Hypothalamus (tissue), 51 donors: ENCODE results near the gene FGF9.

Source experiments
- DNase-seq, 51 donors: peaks; one replicate each; lab custom pipeline; 2025; lab: John Stamatoyannopoulos, UW

The FGF9 gene

DNA sequence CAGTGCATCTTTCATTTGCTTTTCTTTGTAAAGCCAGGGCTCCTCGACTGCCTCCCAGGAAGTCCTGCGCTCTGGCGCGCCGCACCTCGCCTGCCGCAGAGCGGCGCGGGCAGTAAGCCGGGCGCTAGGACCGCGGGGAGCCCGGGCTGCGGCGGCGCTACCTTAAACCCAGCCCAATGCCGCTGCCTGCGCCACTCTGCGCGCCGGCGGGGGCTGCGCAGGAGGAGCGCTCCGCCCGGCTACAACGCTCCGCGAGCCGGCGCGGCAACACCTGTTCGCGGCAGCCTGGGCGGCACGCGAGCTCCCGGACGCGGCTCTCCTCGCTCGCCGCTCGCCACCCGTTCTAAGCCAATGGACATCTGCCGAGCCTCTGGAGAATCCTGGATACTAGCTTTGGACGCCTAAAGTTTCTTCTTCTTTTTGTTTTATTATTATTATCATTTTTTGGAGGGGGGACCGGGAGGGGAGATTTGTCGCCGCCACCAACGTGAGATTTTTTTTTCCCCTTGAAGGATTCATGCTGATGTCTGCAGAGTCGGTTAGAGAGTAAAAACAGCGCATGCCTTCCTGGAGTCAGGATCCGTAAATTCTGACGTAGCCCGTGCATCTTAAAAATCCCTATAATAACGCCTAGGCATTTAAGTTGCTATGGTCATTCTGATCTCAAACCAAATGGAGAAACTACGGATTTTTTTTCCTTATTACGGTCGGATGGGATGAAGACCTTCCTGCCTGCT is at the start of gene FGF9:
FGF9 (plus strand) TSS at position 191 of the 737 bp plus-strand sequence. CDS start 840 bp downstream, outside the sequence.
- DNase-seq, result peak in 39 of 51 donors; percentile 10 to 77 (median 44)

DNA sequence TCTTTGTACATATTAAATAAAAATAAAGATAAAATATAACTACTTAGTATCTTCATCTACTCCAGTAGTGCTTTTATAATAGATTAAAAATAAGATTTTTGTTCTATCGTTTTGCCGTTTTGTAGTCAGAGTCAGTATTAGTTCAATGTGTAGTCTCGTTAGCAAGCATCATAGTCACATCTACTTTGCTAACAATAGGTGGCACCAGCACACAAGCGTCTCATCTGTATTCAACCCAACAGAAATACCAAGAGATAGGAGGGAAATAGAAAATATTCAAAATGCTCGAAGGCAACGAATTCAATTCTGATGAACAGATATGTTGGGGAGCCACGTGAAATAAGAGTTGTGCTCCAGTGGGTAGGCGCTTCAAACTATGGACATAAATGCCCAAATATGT is 45.5 kb upstream of the FGF9 start:
- peak in 2 of 51 donors; percentile 4 to 6 for DNase-seq

DNA sequence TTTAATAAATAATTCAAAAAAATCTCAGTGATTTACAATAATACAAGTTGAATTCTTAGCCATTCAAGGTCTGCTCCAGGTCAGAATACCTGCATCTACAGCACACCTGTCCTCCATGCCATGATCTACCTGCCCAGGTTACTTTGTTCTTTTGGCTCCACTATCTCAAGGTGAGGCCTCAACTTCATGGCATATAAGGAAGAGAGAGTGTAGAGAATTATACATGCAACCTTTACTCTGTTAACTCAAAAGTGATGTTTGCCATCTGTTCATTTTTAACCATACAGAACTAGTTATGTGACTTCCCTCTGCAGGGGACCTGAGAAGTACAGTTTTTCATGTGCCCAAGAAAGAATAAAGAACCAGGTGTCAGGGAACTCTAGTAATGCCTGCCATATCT is 38.7 kb upstream of the FGF9 start:
- no peak for DNase-seq

DNA sequence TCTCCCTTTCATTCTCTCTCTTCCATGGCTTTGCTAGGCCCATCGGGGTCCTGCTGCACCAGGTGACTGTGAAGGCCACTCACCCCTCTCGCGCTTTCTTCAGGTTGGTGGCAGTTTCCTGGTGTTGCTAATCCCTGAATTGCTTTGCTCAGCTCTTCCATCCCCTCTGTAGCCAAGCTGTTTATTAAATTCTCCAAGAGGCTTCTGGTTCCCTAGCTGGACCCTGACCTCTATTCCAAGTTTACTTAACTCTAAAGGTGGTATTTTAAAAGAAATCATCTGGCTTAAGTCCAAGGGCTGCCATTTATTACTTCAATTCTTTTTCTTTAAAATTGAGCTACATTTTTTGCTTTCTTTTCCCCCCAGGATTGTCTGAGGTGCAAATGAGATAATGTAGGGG is 34.2 kb upstream of the FGF9 start:
- no peak for DNase-seq

GRCh38 chr13:21637296-21637695 is 33.6 kb upstream of the FGF9 start:
- peak in 3 of 51 donors; percentile 3 to 27 (median 7) for DNase-seq

GRCh38 chr13:21638319-21639282 is 32.3 kb upstream of the FGF9 start:
- DNase-seq, result peak in 6 of 51 donors; percentile 1 to 14 (median 10)

DNA sequence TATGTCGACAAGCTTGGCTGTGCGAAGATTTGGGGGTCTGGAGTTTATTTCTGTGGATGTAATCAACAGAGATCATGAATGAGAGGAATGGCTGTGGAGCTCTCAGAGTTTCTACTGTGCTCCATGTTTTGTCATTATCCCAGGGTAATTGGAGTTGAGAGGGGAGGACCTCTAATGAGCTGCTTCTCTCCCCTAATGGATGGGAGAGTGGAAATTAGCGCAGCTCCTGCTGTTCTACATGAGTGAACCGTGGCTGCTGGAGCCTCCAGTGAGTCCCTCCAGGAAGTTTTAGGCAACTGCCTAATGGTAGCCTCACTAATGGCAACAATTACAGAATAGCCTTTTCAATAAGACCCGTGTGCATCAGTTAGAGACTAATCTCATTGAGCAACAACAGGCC is 31.3 kb upstream of the FGF9 start:
- no peak for DNase-seq

- DNase-seq, result no peak
These were observed 29.2 kb upstream of the FGF9 start for GRCh38 chr13:21641629-21642028.

DNA sequence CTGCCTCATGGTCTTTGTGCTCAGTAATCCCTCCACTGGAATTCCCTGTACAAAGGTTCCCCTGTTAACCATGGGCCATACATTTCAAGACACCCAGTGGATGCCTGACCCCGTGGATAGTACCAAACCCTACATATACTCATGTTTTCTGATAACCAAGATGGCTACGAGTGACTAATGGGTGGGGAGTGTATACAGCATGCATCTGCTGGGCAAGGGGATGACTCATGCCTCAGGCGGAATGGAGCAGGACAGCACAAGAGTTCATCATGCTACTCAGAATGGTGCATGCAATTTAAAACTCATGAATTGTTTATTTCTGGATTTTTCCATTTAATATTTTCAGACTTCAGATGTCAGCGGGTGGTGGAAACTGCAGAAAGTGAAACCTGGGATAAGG is 13.3 kb upstream of the FGF9 start:
- DNase-seq, result no peak

GRCh38 chr13:21659087-21659486 is 11.8 kb upstream of the FGF9 start:
- no peak for DNase-seq

DNA sequence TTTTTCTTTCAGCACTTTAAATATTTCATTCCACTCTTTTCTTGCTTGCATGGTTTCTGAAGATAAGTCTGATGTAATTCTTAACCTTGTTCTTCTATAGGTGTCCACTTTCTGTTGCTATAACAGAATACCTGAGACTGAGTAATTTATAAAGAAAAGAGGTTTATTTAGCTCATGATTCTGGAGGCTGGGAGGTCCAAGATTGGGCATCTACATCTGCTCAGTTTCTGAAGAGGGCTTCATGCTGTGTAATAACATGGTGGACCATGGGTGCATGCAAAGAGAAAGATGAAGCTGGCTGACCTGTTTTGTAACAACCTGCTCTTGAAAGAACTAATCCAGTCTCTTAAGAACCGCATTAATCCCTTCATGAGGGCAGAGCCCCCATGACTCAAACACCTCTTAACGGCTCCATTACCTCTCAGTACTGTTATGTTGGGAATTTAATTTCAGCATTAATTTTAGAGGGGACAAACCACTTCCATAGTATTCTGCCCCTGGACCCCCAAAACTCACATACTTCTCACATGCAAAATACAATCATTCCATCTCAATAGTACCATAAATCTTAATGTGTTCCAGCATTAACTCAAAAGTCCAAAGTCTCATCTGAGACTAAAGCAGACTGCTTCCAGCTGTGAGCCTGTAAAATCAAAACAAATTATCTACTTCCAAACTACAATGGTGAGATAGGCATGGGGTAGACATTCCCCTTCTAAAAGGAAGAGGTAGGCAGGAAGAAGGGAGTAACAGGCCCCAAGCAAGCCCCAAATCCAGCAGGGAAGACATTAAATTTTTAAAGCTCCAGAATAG is 9.6 kb upstream of the FGF9 start:
- DNase-seq, result no peak

DNA sequence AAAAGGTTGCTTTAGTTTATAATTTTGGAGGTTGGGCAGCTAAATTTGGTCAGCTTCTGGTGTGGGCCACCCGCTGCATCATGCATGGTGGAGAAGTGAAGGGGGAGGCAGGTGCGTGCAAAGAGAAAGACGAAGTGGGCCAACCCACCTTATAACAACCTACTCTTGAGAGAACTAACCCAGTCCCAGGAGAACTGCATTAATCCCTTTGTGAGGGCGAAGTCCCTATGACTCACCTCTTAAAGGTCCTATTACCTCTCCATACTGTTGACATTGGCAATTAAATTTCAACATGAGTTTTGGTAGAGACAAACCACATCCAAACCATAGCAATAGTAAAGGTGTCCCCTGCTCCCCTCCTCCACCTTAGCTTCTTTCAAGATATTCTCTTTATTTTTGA is 7.7 kb upstream of the FGF9 start:
- no peak for DNase-seq

GRCh38 chr13:21668732-21669275 is 2.1 kb upstream of the FGF9 start:
- DNase-seq, result no peak

- DNase-seq, result peak in 18 of 51 donors; percentile 12 to 59 (median 37)
These were observed 629 bp upstream of the FGF9 start for GRCh38 chr13:21670006-21670882.

- peak in 1 of 51 donors; percentile 42 for DNase-seq
These were observed 880 bp downstream of the FGF9 start for GRCh38 chr13:21671620-21672286.

GRCh38 chr13:21672287-21672680 is 1.4 kb downstream of the FGF9 start:
- peak in 1 of 51 donors; percentile 24 for DNase-seq

DNA sequence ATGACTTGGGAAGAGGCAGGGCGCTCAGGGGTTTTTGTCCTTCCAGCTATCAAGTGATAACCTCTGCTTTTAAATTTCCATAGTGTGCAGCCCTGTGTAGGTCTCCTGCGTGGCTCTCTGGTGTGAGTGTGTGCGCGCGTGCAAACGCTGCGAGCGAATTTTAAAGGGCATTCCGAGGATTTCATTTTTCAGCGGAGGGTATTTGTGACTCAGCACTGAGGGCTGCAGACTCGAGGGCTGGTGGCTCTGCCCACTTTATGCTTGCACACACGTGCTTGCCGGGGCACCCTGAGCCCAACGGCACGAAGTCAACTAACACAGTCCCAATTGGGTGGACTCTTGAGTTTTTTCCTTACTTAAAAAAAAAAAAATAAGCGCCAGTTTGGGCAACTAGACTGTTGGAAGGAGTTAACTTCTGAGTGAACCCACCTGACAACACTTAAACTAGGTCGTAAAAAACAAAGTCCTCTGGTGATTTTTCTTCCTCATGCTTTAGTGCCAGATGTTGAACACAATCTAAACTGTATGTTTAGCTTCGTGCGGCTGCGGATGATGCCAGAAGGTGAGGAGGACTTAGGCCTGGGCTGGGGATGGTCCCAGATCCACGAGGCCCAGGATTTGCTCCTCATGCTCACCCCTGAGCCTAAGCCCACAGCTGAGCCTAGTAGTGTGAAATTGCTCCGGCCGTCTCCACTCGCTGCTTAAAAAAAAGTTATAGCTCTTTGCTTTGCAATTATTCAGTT is 2.1 kb downstream of the FGF9 start:
- DNase-seq, result no peak

GRCh38 chr13:21673539-21673788 is 2.6 kb downstream of the FGF9 start:
- peak in 2 of 51 donors; percentile 31 to 44 for DNase-seq
